Measurements from ENCODE around the gene MYNN. TPM values are rescaled to one million over a fixed set of nuclear protein-coding genes. Genes with fewer than 3 reads are reported as not detected.

Gene MYNN
- total RNA-seq, 1 experiment from 2014 or later = 20.4 TPM

DNA sequence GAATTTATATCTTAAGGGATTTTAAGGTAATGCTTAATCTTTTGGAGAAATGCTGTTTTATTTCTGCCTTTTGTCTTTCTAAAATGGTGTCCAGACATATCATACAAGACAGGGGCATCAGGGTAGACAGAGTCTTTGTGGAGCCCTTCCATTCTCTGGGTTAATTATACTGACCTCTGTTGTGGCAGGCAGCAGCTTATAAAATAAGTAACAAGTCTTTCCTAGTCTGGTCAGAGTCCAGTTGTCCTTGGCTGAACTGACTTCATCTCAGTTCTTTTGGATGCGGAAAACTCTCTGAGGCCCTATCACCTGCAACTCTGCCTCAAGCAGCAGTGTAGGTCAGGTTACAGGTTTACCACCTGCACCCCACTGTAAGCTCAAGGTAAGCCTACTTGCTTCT lies 19.2 kb downstream of the MYNN start:
- no peak overlapping the region for H3K4me3 Mint-ChIP-seq (ENCODE audit: unreplicated experiment)
- no TSS peak for BruUV-seq (replicated peaks)
- TF ChIP-seq, protein P1, sequence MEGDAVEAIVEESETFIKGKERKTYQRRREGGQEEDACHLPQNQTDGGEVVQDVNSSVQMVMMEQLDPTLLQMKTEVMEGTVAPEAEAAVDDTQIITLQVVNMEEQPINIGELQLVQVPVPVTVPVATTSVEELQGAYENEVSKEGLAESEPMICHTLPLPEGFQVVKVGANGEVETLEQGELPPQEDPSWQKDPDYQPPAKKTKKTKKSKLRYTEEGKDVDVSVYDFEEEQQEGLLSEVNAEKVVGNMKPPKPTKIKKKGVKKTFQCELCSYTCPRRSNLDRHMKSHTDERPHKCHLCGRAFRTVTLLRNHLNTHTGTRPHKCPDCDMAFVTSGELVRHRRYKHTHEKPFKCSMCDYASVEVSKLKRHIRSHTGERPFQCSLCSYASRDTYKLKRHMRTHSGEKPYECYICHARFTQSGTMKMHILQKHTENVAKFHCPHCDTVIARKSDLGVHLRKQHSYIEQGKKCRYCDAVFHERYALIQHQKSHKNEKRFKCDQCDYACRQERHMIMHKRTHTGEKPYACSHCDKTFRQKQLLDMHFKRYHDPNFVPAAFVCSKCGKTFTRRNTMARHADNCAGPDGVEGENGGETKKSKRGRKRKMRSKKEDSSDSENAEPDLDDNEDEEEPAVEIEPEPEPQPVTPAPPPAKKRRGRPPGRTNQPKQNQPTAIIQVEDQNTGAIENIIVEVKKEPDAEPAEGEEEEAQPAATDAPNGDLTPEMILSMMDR (IDR thresholded peaks at IDR 0.05; ENCODE audit: unreplicated experiment) = no peak
- no peak overlapping the region for H3K27ac Mint-ChIP-seq (ENCODE audit: low read depth, unreplicated experiment)
- DNase-seq (ENCODE audit: unreplicated experiment) = no peak
- CTCF ChIA-PET = no interaction called here
- no peaks in the 10 kb centered on the region for H3K27me3 Mint-ChIP-seq (ENCODE audit: insufficient read depth, unreplicated experiment)
- H3K9me3 Mint-ChIP-seq (ENCODE audit: unreplicated experiment) = no peaks in the 10 kb centered on the region
- H3K36me3 Mint-ChIP-seq (ENCODE audit: insufficient read depth, unreplicated experiment) = peaks cover 24% of the 10 kb centered on the region
- H3K4me1 Mint-ChIP-seq (ENCODE audit: insufficient read depth, unreplicated experiment) = no peaks in the 10 kb centered on the region
- intact Hi-C loops (cut with micrococcal nuclease) = no loop called here
- POLR2A ChIA-PET = interaction anchor here (0.7 kb wide), 1 partner anchor 50 kb away, joined by 3 read pairs; no protein-coding TSS in a partner anchor

DNA sequence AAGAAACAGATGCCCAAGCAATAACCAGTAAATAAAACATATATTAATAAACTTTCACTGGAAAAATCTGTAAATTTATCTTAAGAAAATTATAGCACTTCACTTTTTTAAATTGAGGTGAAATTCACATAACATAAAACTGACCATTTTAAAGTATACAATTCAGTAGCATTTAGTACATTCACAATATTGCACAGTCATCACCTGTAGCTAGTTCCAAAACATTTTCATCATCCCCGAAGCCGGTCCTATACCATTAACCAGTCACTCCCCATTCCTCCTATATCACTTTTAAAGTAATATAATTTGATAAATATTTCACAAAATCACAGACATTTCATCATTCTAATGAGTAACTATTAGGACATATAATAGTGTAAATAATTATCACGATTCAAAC lies 31.5 kb downstream of the MYNN start:
- intact Hi-C loops (cut with micrococcal nuclease) = no loop called here
- no peaks in the 10 kb centered on the region for H3K36me3 Mint-ChIP-seq (ENCODE audit: insufficient read depth, unreplicated experiment)
- no TSS peak for BruUV-seq (replicated peaks)
- CTCF ChIA-PET = interaction anchor here (0.5 kb wide), 1 partner anchor 14 kb away, joined by 3 read pairs; no protein-coding TSS in a partner anchor
- TF ChIP-seq, protein P1 (IDR thresholded peaks at IDR 0.05; ENCODE audit: unreplicated experiment) = no peak
- H3K27ac Mint-ChIP-seq (ENCODE audit: low read depth, unreplicated experiment) = no peak overlapping the region
- POLR2A ChIA-PET = no interaction called here
- no peak overlapping the region for H3K4me3 Mint-ChIP-seq (ENCODE audit: unreplicated experiment)
- no peaks in the 10 kb centered on the region for H3K9me3 Mint-ChIP-seq (ENCODE audit: unreplicated experiment)
- no peak for DNase-seq (ENCODE audit: unreplicated experiment)
- H3K4me1 Mint-ChIP-seq (ENCODE audit: insufficient read depth, unreplicated experiment) = no peaks in the 10 kb centered on the region
- H3K27me3 Mint-ChIP-seq (ENCODE audit: insufficient read depth, unreplicated experiment) = no peaks in the 10 kb centered on the region

DNA sequence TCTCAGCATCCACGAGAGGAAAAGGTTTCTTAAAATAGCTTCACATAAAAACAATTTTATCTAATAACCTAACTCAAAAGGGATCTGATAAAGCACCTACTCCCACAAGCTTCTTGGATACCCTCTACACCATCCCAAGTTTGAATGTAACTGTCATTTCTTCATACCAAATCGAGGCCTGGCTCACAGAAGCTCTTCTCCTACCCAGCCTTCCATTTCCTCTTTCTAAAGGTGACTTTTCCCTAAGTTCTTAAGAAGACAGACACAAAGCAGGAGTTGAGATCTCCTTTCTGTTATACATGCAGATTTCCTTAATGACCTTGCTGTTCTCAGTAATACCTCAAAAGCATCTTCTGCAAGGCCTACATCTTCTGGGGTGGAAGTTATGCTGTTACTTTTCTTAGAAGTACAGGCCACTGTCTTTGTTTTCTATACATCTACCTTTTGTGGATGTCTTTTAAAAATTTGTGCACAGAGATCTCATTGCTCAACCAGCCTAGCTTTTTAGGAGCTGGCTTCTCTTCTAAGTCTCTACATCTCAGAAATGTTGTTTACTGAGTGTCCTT lies 36.1 kb downstream of the MYNN start:
- Mint-ChIP-seq H3K27me3 (ENCODE audit: insufficient read depth, unreplicated experiment) (no peaks in the 10 kb centered on the region), H3K4me3 (ENCODE audit: unreplicated experiment) (no peak overlapping the region), H3K27ac (ENCODE audit: low read depth, unreplicated experiment) (no peak overlapping the region), H3K4me1 (ENCODE audit: insufficient read depth, unreplicated experiment) (peaks cover 6% of the 10 kb centered on the region), H3K9me3 (ENCODE audit: unreplicated experiment) (no peaks in the 10 kb centered on the region), H3K36me3 (ENCODE audit: insufficient read depth, unreplicated experiment) (no peaks in the 10 kb centered on the region)
- intact Hi-C loops (cut with micrococcal nuclease) = no loop called here
- ChIA-PET CTCF (interaction anchor here (0.6 kb wide), 2 partner anchors 15 to 42 kb away, joined by 3 read pairs; no protein-coding TSS in a partner anchor), POLR2A (no interaction called here)
- TF ChIP-seq, protein P1 (IDR thresholded peaks at IDR 0.05; ENCODE audit: unreplicated experiment) = no peak
- no TSS peak for BruUV-seq (replicated peaks)
- no peak for DNase-seq (ENCODE audit: unreplicated experiment)

DNA sequence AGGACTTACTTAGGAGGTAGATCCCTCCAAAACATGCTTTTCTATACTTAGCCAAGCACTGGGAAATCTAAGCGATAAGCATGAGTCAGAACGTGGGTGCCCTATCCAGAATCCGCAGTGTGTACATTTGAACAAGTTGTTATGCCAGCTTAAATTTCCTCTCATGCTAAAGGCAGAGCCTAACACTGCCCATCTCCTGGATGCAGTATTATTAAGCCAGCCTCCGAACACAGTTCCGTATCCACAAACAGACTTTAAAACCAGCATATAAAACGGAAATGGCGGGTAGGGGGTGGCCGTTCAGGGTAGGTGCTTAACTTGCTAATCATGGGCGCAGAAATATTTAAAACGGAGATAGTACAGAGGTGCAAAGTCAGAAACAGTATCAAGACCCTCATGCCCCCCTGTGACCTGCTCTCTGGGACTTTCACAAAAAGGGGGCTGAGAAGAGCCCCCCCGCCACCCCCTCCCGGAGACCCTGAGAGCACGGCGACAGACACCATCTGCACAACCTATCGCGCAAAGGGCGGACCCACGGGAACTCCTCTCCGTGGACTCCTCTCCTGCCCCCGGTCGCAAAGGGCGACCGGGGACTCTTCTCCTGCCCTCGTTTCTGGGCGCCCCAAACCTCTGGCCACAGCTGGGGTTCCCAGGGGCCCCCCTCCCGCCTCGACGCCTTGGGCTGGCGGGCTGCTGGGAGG lies 38.6 kb downstream of the MYNN start:
- Mint-ChIP-seq H3K27ac (ENCODE audit: low read depth, unreplicated experiment) (no peak overlapping the region), H3K9me3 (ENCODE audit: unreplicated experiment) (peaks cover 10% of the 10 kb centered on the region), H3K27me3 (ENCODE audit: insufficient read depth, unreplicated experiment) (no peaks in the 10 kb centered on the region), H3K36me3 (ENCODE audit: insufficient read depth, unreplicated experiment) (no peaks in the 10 kb centered on the region), H3K4me3 (ENCODE audit: unreplicated experiment) (no peak overlapping the region), H3K4me1 (ENCODE audit: insufficient read depth, unreplicated experiment) (peaks cover 6% of the 10 kb centered on the region)
- intact Hi-C loops (cut with micrococcal nuclease) = no loop called here
- TF ChIP-seq, protein P1 (IDR thresholded peaks at IDR 0.05; ENCODE audit: unreplicated experiment) = no peak
- no TSS peak for BruUV-seq (replicated peaks)
- no peak for DNase-seq (ENCODE audit: unreplicated experiment)
- CTCF ChIA-PET = no interaction called here
- POLR2A ChIA-PET = no interaction called here
